Keratinocyte (primary cell): ENCODE data around the gene CAMK2D. TPM values are rescaled to one million over a fixed set of nuclear protein-coding genes. Genes with fewer than 3 reads are reported as not detected.

Experiments used
- DNase-seq: peaks from one replicate; pipeline ENCODE4 v3.0.0-alpha.2; 2011; ENCODE audit warnings: low read depth, missing footprints, low spot score
- FAIRE-seq: peaks from 2 replicates; lab custom pipeline; 2011; peaks lifted over from hg19 to GRCh38; lab: Jason Lieb, UNC
- H2AFZ ChIP-seq: 2 replicates; pipeline ENCODE4 v1.6.0; 2012; ENCODE audit warnings: low read length, control low read depth, inconsistent platforms; ENCODE audit not compliant: control insufficient read depth
- H3K27ac ChIP-seq: 2 replicates; pipeline ENCODE4 v1.5.1; 2011; ENCODE audit warnings: low read length; ENCODE audit not compliant: control insufficient read depth, insufficient read depth
- H3K27me3 ChIP-seq: 3 replicates; pipeline ENCODE4 v1.6.0; 2011; ENCODE audit warnings: low read length; ENCODE audit not compliant: control insufficient read depth, insufficient read depth; ENCODE audit errors: extremely low read depth
- H3K36me3 ChIP-seq, 2 experiments: 2 replicates in 1 of 2; 3 replicates in 1 of 2; pipeline ENCODE4 v1.5.1; 2011; ENCODE audit warnings: low read length in 2 of 2, mild to moderate bottlenecking in 1 of 2; ENCODE audit not compliant: control insufficient read depth in 2 of 2, insufficient read depth in 2 of 2; ENCODE audit errors: extremely low read depth in 1 of 2
- H3K4me1 ChIP-seq: 3 replicates; pipeline ENCODE4 v1.5.1; 2011; ENCODE audit warnings: low read length; ENCODE audit not compliant: control insufficient read depth, insufficient read depth; ENCODE audit errors: extremely low read depth
- H3K4me2 ChIP-seq: 3 replicates; pipeline ENCODE4 v1.6.0; 2011; ENCODE audit warnings: low read depth, low read length; ENCODE audit not compliant: control insufficient read depth, insufficient read depth; ENCODE audit errors: extremely low read depth
- H3K4me3 ChIP-seq, 3 experiments: fragments of 200-600 bp in 1 of 3; sonication (generic) in 1 of 3; 2 replicates in 2 of 3; 3 replicates in 1 of 3; pipeline ENCODE4 v1.5.1; 2011 to 2016; ENCODE audit warnings: low read length in 3 of 3, mild to moderate bottlenecking in 3 of 3, control low read depth in 2 of 3, inconsistent platforms in 1 of 3, low read depth in 1 of 3, mixed read lengths in 1 of 3, mixed run types in 1 of 3, moderate library complexity in 1 of 3; ENCODE audit not compliant: control insufficient read depth in 2 of 3, insufficient read depth in 2 of 3; ENCODE audit errors: extremely low read depth in 1 of 3
- H3K79me2 ChIP-seq: 2 replicates; pipeline ENCODE4 v1.6.0; 2012; ENCODE audit warnings: low read length; ENCODE audit not compliant: control insufficient read depth, insufficient read depth
- H3K9ac ChIP-seq: 3 replicates; pipeline ENCODE4 v1.6.0; 2011; ENCODE audit warnings: low read length; ENCODE audit not compliant: control insufficient read depth, insufficient read depth; ENCODE audit errors: extremely low read depth
- H3K9me1 ChIP-seq: 3 replicates; pipeline ENCODE4 v1.6.0; 2011; ENCODE audit warnings: low read length; ENCODE audit not compliant: control insufficient read depth, insufficient read depth; ENCODE audit errors: extremely low read depth
- H3K9me3 ChIP-seq: 2 replicates; pipeline ENCODE4 v1.5.1; 2012; ENCODE audit warnings: low read depth, low read length; ENCODE audit not compliant: control insufficient read depth
- H4K20me1 ChIP-seq: 3 replicates; pipeline ENCODE4 v1.6.0; 2011; ENCODE audit warnings: low read length; ENCODE audit not compliant: control insufficient read depth, insufficient read depth; ENCODE audit errors: extremely low read depth
- EZH2 ChIP-seq: IDR thresholded peaks from one replicate; pipeline ENCODE4 v1.6.1; 2012; ENCODE audit warnings: inconsistent platforms, mild to moderate bottlenecking, low read length, moderate library complexity
- dilution Hi-C: fragments of 300-500 bp; cut with MboI; formaldehyde crosslinking; loops from one replicate; pipeline ENCODE4 v1.7.0; 2020; ENCODE audit warnings: low sequenced_read_pairs; ENCODE audit not compliant: extremely low pct_ligation_motif_present
- polyA plus RNA-seq, 5 experiments: library from polyadenylated mRNA; depleted of rRNA in 3 of 5; stranded (reverse) in 3 of 5; stranded (forward) in 1 of 5; unstranded in 1 of 5; fragments of >200 nt; gene quantifications; 1 replicate in 1 of 5; 2 replicates in 3 of 5; 3 replicates in 1 of 5; pipeline versions ENCODE4 v1.2.1 to v1.2.3, GENCODE V29; 2011 to 2012; ENCODE audit warnings: missing spikeins in 2 of 5, low read depth in 1 of 5, low replicate concordance in 1 of 5
- TF ChIP-seq, protein P1 (sequence below), 3 experiments: IDR thresholded peaks in 1 of 3; conservative IDR thresholded peaks in 1 of 3; optimal IDR thresholded peaks in 1 of 3; 2 replicates in 2 of 3; 3 replicates in 1 of 3; pipeline versions ENCODE3 to v1.5.1; 2011; ENCODE audit warnings: low read length in 3 of 3, mild to moderate bottlenecking in 3 of 3, moderate library complexity in 2 of 3, control low read depth in 1 of 3, inconsistent platforms in 1 of 3; ENCODE audit not compliant: insufficient read depth in 2 of 3; ENCODE audit errors: extremely low read depth in 1 of 3

The CAMK2D gene
- polyA plus RNA-seq, 1 donor (not counting 4 experiments of a cell fraction or from before 2014, with no cell fraction given) = 18.8 TPM

DNA sequence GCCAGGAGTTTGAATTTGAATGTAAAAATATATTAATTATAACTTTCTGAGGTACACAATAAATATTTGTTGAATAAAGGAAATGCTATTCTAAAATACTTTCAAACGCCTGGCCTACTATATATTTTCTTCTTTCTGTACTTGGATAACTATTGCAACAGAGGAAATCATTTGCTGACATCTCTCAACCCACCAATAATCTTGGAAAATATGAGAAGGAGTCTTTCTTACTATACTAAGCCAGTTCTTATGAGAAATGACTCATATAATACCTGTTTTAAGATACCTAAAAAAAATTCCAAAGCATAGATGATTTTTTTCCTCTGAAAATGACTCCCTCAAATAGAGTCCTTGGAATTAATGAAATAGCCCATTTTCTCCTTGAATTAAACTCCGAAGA, 64.1 kb downstream of the CAMK2D start:
- TF ChIP-seq, protein P1, sequence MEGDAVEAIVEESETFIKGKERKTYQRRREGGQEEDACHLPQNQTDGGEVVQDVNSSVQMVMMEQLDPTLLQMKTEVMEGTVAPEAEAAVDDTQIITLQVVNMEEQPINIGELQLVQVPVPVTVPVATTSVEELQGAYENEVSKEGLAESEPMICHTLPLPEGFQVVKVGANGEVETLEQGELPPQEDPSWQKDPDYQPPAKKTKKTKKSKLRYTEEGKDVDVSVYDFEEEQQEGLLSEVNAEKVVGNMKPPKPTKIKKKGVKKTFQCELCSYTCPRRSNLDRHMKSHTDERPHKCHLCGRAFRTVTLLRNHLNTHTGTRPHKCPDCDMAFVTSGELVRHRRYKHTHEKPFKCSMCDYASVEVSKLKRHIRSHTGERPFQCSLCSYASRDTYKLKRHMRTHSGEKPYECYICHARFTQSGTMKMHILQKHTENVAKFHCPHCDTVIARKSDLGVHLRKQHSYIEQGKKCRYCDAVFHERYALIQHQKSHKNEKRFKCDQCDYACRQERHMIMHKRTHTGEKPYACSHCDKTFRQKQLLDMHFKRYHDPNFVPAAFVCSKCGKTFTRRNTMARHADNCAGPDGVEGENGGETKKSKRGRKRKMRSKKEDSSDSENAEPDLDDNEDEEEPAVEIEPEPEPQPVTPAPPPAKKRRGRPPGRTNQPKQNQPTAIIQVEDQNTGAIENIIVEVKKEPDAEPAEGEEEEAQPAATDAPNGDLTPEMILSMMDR (optimal IDR thresholded peaks at IDR 0.05 in 1 of 3, IDR thresholded peaks at IDR 0.05 in 1 of 3, conservative IDR thresholded peaks at IDR 0.05 in 1 of 3; ENCODE audit: extremely low read depth in 1 of 3, insufficient read depth in 2 of 3, low read length in 3 of 3) = no peak
- TF ChIP-seq EZH2 = no peak
- DNase-seq = no peak
- Histone ChIP-seq H3K27me3 (no peaks in the 10 kb centered on the region), H3K79me2 (no peaks in the 10 kb centered on the region), H3K27ac (no peak overlapping the region), H3K4me2 (no peak overlapping the region), H3K9me1 (no peaks in the 10 kb centered on the region), H3K4me1 (peaks cover 4% of the 10 kb centered on the region), H2AFZ (no peak overlapping the region), H3K36me3 (no peaks in the 10 kb centered on the region), H3K4me3 (no peak overlapping the region), H4K20me1 (no peaks in the 10 kb centered on the region), H3K9ac (no peak overlapping the region), H3K9me3 (no peaks in the 10 kb centered on the region)
- dilution Hi-C loops = no loop called here
- FAIRE-seq = no peak

DNA sequence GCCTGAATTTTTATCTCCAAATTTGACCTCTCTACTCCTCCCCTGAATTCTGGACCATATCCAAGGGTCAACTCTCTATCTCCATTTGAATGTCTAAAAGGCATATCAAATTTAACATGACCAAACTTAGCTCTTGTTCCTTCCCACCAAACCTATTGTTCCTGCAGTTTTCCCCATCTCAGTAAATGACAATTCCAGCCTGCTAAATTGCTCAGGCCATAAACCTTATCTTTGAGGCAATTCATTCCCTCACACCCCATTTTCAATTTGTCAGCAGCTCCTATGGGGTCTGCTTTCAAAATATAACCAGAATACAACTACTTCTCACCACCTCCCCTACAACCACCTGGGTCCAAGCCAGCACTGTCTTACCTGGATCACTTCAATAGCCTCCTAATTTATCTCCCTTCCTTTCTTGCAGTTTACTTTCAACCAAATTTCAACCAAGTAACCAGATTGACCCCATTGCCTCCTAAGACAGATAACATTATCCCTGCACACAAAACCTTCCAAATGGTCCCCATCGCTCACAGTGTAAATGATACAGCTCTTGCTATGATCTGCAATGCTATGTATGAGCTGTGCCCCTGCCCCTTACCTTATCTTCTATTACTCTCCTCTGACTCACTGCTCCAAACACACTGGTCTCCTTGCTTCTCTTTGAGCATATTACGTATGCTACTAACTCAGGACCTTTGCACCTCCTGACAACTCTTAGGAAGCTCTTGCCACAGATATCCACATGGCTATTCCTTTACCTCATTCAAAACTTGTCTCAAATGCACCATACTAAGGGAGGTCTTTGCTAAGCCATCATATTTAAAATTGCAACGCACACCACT, 66.0 kb downstream of the CAMK2D start:
- no peak for TF ChIP-seq EZH2
- TF ChIP-seq, protein P1 (optimal IDR thresholded peaks at IDR 0.05 in 1 of 3, IDR thresholded peaks at IDR 0.05 in 1 of 3, conservative IDR thresholded peaks at IDR 0.05 in 1 of 3; ENCODE audit: extremely low read depth in 1 of 3, insufficient read depth in 2 of 3, low read length in 3 of 3) = no peak
- Histone ChIP-seq H2AFZ (no peak overlapping the region), H3K36me3 (no peaks in the 10 kb centered on the region), H3K4me2 (no peak overlapping the region), H3K4me1 (peaks cover 4% of the 10 kb centered on the region), H3K9me3 (no peaks in the 10 kb centered on the region), H4K20me1 (no peaks in the 10 kb centered on the region), H3K27me3 (no peaks in the 10 kb centered on the region), H3K79me2 (no peaks in the 10 kb centered on the region), H3K9me1 (no peaks in the 10 kb centered on the region), H3K9ac (no peak overlapping the region), H3K27ac (no peak overlapping the region), H3K4me3 (no peak overlapping the region)
- no peak for DNase-seq
- dilution Hi-C loops = no loop called here
- FAIRE-seq = no peak
